Activated CD4-positive, alpha-beta T cell treated with anti-CD3 and anti-CD28 coated beads, Interleukin-2, Interleukin-6, amounts not matched to agents 100 ng/mL and 50 ng/mL, durations not matched to agents 16 hours and 8 hours (primary cell): Measurements from ENCODE around the gene BCDIN3D.
"Not testable (repeated sequence)": the region's sequence is repeated elsewhere in the genome, so short reads cannot be mapped to it uniquely, and the experiment has no call there.

ENCODE experiments used
- DNase-seq: peaks from one replicate; pipeline ENCODE4 v3.0.0-alpha.2; 2020

BCDIN3D gene

GRCh38 chr12:49842519-49843352, at the start of gene BCDIN3D:
Gene BCDIN3D, minus strand, starts transcription at chr12:49843106. Its CDS starts 19 bp downstream, at chr12:49843087.
- peak; percentile 96 for DNase-seq

DNA sequence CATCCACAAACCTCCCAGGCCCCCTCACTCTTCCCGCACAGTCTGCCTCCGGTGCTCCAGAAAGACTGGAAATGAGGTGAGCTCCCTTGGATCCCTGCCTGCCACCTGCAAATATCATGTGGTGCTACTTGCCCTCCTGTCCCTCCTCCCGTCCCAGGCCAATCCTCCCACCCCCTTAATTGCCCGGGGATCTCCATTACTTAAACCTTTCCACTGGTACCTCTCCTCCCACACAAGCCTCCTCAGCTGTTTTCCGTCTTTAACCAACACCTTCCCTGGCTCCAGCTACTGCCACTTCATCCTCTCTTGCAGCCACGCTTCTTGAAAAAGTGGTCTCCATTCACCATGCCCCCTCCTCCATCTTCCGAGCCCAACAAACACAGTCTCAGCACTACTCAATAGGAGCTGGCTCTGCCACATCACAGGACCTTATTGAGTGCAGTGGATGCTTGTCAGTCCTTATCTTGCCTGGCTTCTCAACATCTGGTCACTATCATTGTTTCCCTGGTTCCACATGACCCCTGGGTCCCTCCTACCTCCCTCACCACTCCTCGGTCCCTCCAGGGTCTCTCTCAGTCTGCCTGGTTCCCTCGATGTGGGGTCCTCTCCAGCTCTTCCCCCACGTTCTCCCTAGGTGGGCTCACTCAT, 49.3 kb upstream of the BCDIN3D start:
- DNase-seq: no peak

GRCh38 chr12:49891476-49891875, 48.6 kb upstream of the BCDIN3D start:
- no peak for DNase-seq

- no peak for DNase-seq
Observed at GRCh38 chr12:49891012-49891411, 48.1 kb upstream of the BCDIN3D start.

- DNase-seq: no peak
Observed at GRCh38 chr12:49890096-49890461, 47.2 kb upstream of the BCDIN3D start.

GRCh38 chr12:49889361-49890095, 46.6 kb upstream of the BCDIN3D start:
- DNase-seq: no peak

DNA sequence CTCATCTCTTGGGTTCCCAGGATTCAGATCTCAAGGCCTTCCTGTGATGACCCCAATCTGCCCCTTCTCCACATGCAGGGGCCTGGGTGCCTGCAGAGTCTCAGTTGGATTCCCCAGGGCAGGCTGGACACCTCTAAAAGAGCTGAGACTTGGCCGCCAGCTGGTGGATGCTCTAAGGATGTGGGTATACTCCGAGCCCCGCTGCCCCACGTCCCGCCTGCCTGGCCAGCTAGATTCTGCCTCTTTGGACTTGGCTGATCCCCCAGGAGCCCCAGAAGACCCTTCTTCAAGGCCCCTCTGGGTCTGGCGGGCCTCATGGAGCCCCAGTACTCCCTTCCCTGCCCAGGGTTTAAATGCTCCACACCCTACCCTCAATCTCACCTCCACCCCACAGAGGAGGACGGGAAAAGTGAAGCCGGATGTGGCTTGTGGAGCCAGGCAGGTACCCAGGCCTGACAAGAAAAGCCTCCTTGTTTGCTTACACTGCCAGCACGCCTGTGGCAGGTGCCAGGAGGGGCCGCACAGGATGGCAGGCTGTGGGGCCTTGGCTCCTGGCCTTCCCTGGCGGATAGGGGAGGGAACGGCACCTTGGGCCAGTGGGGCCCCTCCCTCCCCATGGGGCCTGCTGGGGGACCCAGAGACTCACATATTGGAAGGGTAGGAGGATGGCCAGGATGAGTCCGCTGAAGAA, 45.7 kb upstream of the BCDIN3D start:
- DNase-seq: no peak

DNA sequence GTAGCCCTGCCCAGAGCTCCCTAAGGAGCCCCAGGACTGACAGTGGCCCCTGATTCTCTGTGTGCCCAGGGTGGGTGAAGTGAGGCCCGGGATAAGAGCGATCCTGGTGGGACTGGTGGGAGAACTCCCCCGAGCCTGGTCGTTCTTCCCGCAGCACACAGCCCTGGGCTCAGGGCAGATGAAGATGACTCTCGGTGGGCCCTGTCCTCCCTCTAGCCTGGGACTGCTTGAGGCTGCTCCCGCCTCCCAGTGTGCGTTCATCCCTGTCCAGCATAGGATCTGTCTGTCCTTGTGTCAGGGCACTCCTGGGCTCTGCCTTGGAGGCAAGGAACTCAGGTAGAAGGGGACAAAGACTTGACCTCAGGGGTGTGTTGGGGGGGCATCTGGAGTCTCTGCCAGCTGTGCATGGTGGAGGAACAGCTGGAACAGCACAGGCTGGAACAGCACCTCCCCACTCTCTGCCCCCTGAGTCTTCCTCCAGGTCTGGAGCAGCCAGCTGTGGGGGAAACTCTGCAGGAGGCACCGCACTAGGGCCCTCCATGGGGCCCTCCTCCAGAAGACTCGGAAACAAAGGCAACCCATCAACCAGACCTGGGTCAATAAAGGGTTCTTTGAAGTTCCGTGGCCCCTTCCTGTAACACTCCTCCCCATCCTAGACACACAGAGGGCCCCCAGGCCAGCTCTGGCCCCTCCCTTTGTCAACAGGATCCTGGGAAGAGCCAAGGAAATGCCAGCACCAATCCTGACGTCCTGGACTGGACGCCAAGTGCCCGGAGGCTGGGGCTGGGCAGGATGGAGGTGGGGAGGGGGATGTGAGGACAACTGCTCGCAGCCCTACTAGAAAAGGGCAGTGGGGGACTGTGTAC, 44.9 kb upstream of the BCDIN3D start:
- DNase-seq: no peak

DNA sequence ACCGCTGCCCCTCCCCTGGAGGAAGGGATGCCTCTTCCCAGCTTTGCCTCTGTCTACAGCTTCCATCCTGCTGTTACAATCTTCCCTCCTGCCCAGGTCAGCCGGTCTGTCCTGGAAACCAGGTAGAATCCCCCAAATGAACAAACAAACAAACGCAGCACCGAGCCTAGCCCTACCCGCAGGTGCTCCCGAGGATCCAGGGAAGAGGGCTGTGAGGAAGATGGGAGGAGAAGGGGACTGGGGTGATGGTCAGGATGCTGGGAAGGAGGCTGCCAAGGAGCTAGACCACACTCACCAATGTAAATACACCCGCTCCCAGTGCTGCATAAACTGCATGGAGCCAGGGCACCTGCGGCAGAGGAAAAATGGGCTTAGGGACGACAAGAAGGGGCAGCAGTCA, 44.2 kb upstream of the BCDIN3D start:
- no peak for DNase-seq

GRCh38 chr12:49885663-49886461, 43.0 kb upstream of the BCDIN3D start:
- DNase-seq: no peak

- DNase-seq: no peak
Observed at GRCh38 chr12:49885118-49885517, 42.2 kb upstream of the BCDIN3D start.

DNA sequence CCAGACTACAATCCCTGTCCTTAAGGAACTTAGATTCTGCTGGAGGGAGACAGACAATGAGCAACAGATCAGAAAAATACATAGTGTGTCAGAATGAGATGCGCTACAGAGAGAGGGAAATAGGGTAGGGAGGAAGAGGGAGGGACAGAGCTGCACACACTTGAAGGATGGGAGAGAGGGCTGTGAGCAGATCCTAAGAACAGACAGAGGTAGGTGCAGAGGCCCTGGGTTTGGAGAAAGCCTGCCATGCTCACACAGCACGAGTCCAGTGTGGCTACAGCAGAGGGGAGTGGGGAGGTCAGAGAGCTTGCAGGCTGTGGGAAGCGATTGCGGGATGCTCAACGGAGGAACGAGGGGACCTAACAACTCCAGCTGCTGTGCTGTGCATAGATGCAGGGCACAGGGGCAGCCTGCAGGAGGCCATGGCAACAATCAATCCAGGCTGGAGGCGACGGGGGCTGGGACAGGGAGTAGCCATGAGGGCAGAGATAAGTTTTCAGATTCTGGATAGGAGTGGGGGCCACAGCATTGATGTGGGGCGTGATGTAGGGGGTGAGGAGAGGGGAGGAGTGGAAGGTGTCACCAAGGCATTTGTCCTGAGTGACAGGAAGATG, 40.1 kb upstream of the BCDIN3D start:
- no peak for DNase-seq

- no peak for DNase-seq
Observed at GRCh38 chr12:49882248-49882850, 39.4 kb upstream of the BCDIN3D start.

GRCh38 chr12:49881415-49882247, 38.7 kb upstream of the BCDIN3D start:
- no peak for DNase-seq

DNA sequence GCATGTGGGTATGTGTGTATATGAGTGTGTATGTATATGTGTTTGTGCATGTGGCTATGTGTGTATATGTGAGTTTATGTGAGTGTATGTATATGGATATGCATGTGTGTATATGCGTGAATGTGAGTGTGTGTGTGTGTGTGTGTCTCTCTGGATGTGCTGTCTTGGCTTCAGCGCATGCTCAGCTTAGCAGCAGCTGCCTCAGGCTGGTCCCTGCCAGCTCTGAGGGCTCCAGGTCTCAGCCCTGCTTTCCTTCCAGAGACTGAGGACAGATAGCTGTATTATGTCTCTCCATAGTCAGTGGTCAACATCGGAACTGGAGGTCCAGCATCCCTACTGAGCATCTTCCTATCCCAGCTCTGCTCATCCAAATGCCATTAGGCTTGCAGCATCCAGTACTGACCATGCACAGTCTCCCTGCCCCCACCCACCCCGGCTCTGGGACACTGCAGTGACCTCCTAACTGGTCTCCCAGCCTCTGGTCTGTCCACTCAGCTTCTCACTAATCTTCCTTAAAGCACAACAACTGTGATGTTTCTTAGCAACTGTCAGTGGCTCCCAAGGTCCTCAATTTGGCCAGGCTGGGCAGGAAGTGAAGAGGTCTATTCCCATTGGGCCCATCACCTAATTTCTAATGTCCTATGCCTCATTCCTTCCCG, 38.0 kb upstream of the BCDIN3D start:
- DNase-seq: no peak

GRCh38 chr12:49879065-49879464, 36.2 kb upstream of the BCDIN3D start:
- DNase-seq: not testable (repeated sequence)

DNA sequence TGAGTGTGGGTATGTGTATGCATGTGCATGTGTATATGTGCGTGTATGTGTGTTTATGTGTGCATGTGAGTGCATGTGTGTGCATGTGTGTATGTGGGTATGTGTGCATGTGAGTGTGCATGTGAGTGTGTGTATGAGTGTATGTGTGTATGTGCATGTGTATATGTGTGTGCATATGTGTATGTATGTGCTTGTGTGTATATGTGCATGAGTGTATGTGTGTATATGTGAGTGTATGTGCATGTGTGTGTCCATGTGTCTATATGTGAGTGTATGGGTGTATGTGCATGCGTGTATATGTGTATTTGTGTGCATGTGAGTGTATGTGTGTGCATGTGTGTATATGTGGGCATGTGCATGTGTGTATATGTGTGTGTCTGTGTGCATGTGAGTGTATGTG, 35.1 kb upstream of the BCDIN3D start:
- DNase-seq: no peak

- DNase-seq: no peak
Observed at GRCh38 chr12:49877066-49877465, 34.2 kb upstream of the BCDIN3D start.

GRCh38 chr12:49876070-49876469, 33.2 kb upstream of the BCDIN3D start:
- DNase-seq: no peak
